Measurements from ENCODE around the gene NTHL1. TPM values are rescaled to one million over a fixed set of nuclear protein-coding genes. Genes with fewer than 3 reads are reported as not detected.

Gene NTHL1
- total and polyA plus RNA-seq, 2 of the 13 experiments (the other 11 are each of a cell fraction or from before 2014, with no cell fraction given): 47.5 to 64.9 TPM

DNA sequence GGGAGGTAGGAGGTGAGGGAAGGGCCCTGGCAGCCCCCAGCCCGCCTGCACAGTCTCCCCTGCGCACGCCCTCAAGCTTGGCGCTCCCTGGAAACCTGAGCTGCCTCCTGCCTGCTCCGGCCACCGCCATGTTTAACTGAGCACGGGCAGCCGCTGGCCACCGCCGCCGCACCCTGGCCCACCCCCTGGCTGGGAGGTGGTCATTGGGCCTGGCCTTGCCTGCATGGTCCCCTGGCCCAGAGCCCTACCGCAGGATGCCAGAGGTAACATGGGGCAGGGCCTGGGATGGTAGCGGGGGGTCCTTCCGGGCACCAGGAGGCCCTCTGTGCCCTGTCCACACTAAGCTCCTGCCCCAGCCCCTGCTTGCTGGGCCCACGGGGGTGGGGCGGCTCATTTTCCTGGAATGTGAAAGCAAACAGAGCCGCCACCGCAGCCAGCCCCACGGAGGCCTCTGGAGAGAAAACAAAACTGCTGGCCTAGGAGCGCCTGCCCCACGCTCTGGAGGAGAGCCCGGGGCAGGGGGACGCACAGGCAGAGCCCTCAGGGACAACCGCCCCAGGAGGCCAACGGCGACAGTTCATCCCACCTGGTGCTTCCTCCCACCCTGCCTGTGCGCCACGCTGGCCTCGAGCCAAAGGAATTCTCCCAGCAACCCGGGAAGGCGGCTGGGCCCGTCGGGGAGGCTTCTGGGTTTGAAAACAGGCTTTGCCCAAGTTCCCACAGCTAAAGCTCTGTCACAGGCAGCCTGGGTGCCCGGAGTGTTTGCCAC lies 12.0 kb downstream of the NTHL1 start (continued):
- TF ChIP-seq, protein P1, sequence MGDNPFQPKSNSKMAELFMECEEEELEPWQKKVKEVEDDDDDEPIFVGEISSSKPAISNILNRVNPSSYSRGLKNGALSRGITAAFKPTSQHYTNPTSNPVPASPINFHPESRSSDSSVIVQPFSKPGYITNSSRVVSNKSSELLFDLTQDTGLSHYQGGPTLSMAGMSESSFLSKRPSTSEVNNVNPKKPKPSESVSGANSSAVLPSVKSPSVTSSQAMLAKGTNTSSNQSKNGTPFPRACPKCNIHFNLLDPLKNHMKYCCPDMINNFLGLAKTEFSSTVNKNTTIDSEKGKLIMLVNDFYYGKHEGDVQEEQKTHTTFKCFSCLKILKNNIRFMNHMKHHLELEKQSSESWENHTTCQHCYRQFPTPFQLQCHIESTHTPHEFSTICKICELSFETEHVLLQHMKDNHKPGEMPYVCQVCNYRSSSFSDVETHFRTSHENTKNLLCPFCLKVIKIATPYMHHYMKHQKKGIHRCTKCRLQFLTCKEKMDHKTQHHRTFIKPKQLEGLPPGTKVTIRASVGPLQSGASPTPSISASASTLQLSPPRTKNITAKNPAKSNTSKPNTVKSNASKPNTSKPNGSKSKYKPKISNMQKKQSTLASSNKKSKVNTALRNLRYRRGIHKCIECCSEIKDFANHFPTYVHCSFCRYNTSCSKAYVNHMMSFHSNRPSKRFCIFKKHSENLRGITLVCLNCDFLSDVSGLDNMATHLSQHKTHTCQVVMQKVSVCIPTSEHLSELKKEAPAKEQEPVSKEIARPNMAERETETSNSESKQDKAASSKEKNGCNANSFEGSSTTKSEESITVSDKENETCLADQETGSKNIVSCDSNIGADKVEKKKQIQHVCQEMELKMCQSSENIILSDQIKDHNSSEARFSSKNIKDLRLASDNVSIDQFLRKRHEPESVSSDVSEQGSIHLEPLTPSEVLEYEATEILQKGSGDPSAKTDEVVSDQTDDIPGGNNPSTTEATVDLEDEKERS (CRISPR knock-in tag; IDR thresholded peaks at IDR 0.05): peak; percentile 67
- TF ChIP-seq NFIB (CRISPR knock-in tag; IDR thresholded peaks at IDR 0.05; ENCODE audit: borderline replicate concordance) (no peak), FOXO1 (CRISPR knock-in tag; IDR thresholded peaks at IDR 0.05) (peak; percentile 81), TFE3 (CRISPR knock-in tag; IDR thresholded peaks at IDR 0.05) (peak; percentile 60; the same call in 1 of the 2 replicates), ETV5 (CRISPR knock-in tag; IDR thresholded peaks at IDR 0.05; ENCODE audit: borderline replicate concordance) (peak; percentile 81), RARA (CRISPR knock-in tag; IDR thresholded peaks at IDR 0.05) (peak; percentile 85), HIVEP1 (CRISPR knock-in tag; IDR thresholded peaks at IDR 0.05) (peak; percentile 70), THAP8 (CRISPR knock-in tag; IDR thresholded peaks at IDR 0.05; ENCODE audit: borderline replicate concordance) (peak; percentile 79; the same call in 1 of the 2 replicates), HOXA3 (CRISPR knock-in tag; IDR thresholded peaks at IDR 0.05) (peak; percentile 82; the same call in 1 of the 2 replicates), NBN (conservative IDR thresholded peaks at IDR 0.05) (no peak), GATA4 (IDR thresholded peaks at IDR 0.05; ENCODE audit: borderline replicate concordance, low read depth) (peak; percentile 47; the same call in 1 of the 2 replicates), PHF21A (CRISPR knock-in tag; IDR thresholded peaks at IDR 0.05) (peak; percentile 98), SP5 (CRISPR knock-in tag; IDR thresholded peaks at IDR 0.05; ENCODE audit: borderline replicate concordance, low read depth) (peak; percentile 94), ZNF614 (CRISPR knock-in tag; IDR thresholded peaks at IDR 0.05; ENCODE audit: borderline replicate concordance) (0 out of 2 replicates have a peak, but pooled peaks have one; percentile 67), ZNF33A (CRISPR knock-in tag; IDR thresholded peaks at IDR 0.05; ENCODE audit: borderline replicate concordance) (no peak), MAZ (IDR thresholded peaks at IDR 0.05; ENCODE audit: borderline replicate concordance, low read depth, low read length) (peak; percentile 92), MAZ (CRISPR knock-in tag; IDR thresholded peaks at IDR 0.05; ENCODE audit: low read depth) (peak; percentile 85), REXO4 (CRISPR knock-in tag; IDR thresholded peaks at IDR 0.05; ENCODE audit: borderline replicate concordance) (no peak), ZNF331 (CRISPR knock-in tag; IDR thresholded peaks at IDR 0.05) (peak; percentile 88), SPEN (CRISPR knock-in tag; IDR thresholded peaks at IDR 0.05; ENCODE audit: low read depth) (peak; percentile 66), ZNF777 (CRISPR knock-in tag; IDR thresholded peaks at IDR 0.05) (peak; percentile 74), TEF (CRISPR knock-in tag; IDR thresholded peaks at IDR 0.05) (peak; percentile 47; the same call in 1 of the 2 replicates), GFI1 (CRISPR knock-in tag; IDR thresholded peaks at IDR 0.05; ENCODE audit: borderline replicate concordance) (peak; percentile 69; the same call in 1 of the 2 replicates), CHD4 (IDR thresholded peaks at IDR 0.05; ENCODE audit: borderline replicate concordance, low read length) (no peak), BRD4 (CRISPR knock-in tag; IDR thresholded peaks at IDR 0.05) (peak; percentile 84)
